HG02981 (cell line): ENCODE measurements around the gene GMPPB.
"Not testable (repeated sequence)": the region's sequence is repeated elsewhere in the genome, so short reads cannot be mapped to it uniquely, and the experiment has no call there.

ENCODE experiments used
- ATAC-seq: cut with Tn5 transposase; IDR thresholded peaks from one replicate; pipeline ENCODE4 v1.9.1; 2021; ENCODE audit warnings: mild to moderate bottlenecking, moderate library complexity; ENCODE audit not compliant: unreplicated experiment

GMPPB gene

DNA sequence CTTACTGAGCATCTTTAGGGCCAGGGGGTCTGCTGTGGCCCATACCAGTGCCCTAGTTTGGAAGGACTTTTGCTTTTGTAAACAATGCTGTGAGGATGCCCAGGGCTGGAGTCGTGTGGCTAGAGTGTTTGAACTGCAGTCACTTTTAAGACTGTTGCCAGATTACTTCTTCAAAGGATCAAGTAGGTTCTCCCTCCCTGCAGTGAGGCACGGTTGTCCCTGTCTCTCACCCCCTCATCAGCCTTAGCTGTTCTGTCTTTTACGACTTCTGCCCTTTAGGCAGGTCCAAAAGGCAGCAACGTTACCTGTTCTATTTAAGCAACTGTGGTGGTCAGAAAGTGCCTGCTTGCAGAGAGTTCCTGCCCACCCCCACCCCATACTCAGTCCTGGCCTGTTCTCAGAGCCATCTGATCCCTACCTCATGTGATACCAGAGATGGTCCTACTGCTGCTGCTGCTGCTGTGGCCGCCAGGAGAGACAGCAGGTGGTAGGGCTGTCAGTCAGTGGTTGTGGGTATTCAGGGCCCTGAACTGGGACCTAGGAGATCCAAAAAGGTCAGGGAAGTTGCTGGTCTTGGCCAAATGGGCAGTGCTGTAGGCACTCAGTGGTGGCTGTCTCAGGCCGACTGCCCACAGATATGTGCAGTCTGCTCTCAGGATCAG lies 29.2 kb downstream of the GMPPB start:
- ATAC-seq: not testable (repeated sequence)

DNA sequence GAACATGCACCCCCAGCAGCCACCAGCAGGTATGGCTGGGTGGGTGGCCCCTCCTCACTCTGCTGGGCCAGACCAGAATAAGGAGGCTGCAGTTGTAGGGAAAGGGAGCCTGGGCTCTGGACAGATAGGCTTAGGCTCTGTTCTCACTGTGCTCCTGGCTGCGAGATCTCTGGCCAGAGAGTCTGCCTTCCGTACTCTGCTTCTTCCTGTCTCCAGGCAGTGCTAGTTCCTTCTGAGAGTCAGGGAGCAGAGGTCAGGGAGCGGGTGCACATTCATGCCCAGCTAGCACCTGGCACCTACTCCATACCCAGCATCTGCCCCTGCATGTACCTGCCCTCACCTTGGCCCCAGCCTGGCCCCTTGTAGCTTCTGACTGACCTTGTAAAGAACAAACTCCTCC lies 32.3 kb downstream of the GMPPB start:
- ATAC-seq: not testable (repeated sequence)

DNA sequence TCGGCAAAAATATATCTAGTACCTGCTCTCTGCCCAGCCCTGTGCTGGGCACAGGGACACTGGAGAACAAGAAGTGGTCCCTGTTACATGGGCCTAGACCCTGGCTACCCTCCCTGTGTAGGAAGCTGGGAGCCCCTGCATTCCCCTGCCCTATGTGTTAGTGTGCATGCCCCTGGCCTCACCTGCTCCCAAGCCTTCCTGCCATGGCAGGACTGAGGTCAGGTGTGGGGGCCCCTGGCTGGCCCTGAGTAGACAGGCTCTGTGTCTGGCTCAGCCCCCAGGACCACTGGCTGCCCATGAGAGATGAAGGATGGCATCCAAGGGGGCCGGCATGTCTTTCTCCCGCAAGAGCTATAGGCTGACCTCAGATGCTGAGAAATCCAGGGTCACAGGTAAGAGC lies 32.9 kb downstream of the GMPPB start:
- ATAC-seq: not testable (repeated sequence)

DNA sequence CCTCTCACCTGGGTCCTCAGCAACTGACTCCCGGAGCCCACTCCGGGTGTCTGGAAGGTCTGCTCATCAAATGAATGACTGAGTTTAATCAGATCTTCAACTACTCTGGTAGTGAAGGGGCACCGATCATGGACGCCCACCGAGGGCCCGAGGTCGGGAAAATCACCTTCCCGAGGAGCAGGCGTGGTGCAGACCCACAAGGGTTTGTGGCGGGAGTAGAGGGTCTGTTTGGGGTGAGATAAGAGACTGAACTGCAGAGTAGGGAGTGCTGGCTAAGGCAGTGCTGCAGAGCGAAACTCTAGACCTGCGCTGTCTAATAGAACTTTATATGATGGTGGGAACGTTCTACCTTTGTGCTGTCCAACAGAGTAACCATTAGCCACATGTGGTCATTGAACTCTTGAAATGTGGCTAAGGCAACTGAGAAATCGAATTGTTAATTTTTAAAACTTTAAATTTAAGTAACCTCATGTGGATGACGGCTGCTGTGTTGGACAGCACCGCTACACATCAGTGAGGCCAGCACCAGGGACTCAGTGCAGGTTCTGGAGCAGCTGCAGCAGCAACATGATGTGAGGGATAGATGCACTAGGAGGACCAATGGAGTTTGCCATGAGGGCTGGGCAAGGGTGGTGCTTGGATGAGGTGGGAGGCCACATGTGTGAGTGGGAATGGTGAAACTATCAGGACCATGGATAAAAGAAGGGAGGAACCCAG lies 33.7 kb downstream of the GMPPB start:
- ATAC-seq: not testable (repeated sequence)

DNA sequence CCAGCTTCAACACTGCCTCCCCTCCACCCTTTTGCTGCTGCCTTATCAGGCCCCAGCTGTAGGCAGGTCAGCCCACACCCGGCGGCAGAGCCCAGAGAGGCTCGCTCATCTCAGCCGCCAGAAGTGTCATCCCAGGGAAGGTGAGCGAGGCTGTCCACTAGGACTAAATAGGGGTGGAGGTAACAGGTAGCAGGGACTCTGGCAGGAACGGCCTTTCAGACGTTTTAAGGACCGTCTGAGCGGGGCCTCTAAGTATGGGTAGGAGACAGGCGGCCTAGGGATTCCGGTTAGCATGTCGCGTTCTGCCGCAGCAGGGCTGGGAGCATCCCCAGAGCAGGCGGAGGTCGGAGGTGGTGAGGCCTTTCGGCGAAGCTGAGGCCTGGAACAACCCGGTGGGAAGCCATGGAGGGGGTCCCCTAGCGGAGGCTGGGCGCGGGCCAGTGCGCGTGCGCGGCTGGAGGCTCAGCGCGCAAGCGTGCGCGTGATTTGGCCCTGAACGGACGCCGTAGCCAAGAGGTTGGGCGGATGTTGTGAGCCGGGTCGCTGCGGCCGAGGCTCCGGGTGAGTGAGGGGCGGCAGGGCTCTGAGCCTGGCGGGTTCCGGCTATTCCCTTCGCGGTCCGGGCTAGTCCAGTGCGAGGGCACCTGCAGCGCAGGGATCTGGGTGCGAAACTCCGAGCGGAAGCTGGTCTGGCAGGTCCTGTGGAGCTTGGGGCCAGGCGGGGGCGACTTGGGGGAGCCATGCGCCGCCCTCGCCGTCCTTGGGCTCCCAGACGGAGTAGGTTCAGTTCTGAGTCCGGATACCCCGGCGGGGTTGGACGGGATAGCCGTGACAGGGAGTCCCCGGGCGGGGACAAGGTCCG lies 34.5 kb downstream of the GMPPB start, which contains the start of the genes MST1 and RNF123:
MST1 (minus strand) TSS at position 429 of the 862 bp plus-strand sequence. CDS start 783 bp downstream, outside the sequence.
RNF123 (plus strand) TSS at position 512 of the 862 bp plus-strand sequence. CDS start 1,609 bp downstream, outside the sequence.
- ATAC-seq: peak; percentile 51

DNA sequence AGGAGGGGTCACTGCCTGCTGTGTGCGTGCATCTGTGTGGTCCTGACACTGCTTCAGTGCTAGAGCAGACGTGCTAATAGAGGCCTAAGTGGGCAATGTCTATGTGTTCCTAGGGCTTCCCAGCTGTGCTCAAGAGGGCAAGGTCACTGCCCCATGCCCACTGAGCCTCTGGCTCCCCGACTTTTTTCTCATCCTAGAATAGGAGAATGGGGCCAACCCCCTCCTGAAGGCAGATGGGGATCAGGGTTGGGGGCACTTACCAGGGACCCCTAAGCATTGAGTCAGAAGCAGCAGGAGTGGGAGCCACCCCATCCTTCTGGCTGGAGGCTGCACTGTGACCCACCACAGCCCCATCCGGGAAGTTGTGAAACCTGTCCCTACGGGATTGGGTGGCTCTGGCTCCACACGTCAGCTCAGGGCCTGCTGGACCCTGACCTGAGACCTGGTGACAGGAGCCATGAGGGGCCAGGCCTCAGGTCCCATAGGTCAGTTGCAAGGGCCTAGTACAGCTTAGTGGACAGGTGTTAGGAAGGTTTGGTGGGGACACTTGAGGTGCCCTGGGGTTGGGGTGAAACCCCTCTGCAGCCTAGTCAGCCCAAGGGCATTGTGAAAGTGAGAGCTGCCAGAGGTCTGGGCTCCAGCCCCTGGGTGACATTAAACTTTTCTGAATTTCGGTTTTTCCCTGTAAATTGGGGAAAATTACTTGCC lies 35.3 kb downstream of the GMPPB start:
- ATAC-seq: not testable (repeated sequence)

DNA sequence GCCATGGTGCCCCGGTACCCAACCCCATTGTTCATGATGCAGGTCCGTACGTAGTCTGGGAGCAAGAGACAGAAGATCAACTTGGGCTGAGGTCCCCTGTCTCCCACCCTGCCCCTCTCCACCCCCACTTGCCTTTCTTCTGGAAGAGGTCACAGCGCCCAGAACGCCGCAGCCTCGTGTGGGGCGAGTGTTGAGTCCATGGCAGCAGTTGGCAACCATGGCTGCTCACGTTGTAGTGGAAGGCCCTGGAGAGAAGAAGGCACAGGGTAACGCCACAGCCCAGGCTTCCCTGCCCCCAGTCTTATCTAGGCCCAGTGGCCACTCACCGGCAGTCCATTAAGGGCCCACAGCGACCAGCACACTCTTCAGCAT lies 36.3 kb downstream of the GMPPB start:
- ATAC-seq: not testable (repeated sequence)

DNA sequence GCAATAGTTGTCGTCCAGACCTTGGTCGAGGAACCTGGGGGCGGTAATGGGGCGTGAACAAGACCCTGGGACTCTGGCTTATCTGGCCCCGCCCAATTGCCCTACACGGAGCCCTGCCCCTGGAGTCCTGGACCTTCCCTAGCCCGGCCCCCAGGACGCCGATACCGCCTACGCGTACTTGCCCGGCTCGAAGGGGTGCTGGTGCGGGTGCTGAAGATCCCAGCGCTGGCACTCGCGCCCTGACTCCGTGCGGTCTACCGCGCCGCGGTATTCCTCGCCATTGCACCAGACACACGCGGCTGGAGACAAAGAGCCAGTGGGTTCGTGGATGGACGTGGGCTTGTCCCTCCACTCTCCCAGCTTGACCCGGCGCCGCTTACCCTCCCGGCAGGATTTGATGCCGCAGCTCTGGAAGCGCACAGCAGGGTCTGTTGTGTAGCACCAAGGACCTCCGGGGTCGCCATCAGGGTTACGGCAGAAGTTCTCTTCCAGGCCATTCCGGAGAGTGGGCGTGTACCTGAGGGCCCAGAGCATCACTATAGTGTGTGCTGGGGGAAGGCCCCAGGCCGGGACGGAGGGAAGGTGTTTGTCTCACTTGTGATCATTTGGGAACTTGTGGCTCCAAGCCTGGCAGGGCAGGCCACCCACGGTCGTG lies 36.9 kb downstream of the GMPPB start:
- not testable (repeated sequence) for ATAC-seq

DNA sequence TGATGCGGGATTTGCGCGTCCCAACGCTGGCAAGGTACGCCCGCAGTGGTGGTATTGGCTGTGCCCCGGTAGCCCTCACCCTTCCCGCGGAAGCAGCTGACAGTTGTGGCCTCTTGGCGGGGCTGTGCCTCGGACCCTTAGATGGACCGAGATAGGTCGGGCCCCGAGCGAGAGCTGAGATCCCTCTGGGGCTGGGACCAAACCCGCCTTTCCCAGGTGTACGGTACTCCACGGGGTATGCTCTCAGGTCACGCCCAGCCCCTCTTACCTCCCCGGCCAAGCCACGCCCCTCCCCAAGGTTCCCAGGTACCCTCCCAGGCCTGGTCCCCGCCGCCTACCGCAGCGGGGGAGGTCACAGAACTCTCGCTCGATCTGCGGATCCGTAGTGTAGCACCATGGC lies 37.4 kb downstream of the GMPPB start:
- ATAC-seq: not testable (repeated sequence)

DNA sequence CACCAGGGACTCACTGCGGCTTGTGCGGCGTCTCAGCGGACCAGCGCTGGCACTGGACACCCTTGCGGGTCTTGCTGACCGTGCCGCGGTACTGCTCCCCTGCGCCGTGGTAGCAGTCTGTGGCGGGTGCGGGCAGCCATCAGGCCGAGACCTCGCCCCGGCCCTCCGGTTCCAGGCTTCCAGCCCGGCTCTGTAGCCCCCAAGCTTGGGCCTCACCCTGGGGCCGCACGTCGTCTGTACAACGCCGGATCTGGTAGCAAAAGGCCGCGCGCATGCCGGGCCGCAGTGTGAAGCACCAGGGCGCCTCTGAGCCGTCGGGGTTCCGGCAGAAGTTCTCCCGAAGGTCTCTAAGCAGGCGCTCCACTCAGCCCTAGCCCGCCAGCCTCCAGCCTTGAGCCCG lies 37.9 kb downstream of the GMPPB start:
- not testable (repeated sequence) for ATAC-seq

DNA sequence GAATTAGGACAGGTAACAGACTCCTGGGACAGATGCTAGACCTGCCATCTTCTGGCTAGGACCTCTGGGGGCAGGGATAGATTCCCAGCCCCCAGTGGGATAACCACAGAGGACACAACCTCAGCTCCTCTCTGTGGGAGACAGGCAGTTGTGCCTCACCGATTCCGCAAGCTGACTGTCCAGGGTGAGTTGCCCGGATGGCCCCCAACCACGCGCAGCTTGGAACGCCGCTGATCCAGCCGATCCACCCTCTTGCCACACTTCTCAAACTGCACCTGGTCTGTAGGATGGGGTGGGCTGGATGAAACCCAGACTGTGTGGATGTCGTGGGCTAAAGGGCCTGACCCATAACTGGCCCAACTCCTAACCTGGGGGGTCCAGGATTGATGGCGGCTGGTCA lies 38.6 kb downstream of the GMPPB start:
- ATAC-seq: not testable (repeated sequence)

DNA sequence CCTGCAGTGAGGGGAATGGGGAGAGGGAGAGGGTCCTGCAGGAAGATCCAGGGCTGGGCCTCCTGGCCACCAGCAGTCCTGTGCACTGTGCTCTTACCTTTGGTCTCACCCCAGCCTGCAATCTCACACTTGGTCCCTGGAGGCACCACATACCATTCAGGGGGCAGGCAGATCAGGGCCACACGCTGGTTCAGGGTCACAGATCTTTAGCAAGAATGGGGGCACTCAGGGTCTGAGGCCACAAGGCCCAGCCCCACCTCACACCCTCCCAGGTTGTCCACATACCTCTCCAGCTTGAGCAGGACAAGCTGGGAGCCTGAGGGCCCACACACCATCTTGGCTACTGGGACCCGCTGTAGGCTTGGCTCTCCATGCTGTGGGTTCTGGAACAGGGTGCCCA lies 39.3 kb downstream of the GMPPB start:
- ATAC-seq: not testable (repeated sequence)

DNA sequence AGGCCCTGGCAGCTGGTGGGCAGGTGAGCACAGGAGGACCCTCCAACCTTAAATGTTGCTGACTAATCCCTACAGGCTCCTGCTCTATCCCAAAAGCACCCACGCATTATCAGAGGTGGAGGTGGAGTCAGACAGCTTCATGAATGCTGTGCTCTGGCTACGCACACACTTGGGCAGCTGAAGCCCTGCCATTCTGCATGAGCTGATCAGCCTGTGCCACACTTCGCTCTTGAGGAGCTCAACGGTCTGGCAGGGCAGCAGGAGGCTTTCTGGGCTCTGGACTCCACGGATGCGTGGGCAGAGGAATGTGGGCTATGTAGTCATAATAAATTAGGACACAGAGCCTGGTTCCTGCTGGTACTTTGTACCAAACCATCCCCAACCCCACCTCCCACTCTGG lies 40.6 kb downstream of the GMPPB start:
- ATAC-seq: no peak

DNA sequence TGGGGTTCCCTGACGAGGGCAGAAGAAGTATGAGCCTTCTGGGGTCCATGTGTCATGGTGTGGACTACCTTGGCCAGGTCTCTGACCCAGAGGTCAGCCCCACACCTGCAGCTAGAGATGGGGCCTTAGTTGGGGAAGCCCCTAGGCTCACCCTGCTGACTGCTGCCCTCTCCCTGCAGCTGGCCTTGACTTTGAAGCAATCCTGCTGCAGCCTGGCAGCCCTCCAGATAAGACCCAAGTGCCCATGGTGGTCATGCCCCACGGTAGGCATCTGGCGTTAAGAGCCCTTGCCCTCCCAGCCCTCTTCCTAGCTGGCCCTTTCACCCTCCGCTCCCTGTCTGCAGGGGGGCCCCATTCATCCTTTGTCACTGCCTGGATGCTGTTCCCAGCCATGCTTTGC lies 42.2 kb downstream of the GMPPB start:
- no peak for ATAC-seq

DNA sequence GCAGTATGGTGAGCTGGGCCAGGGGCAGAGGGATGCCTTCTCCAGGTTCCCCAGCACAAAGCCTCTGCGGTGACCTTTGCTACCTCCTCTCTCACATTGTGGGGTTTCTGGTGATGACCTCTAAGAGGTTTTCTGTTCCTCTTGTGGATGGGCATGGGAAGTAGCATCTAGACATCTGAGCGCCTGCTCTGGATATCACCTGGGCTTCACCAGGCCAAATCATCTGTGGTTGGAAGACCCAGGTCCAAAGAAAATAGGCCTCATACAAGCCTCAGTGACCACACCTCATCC lies 42.6 kb downstream of the GMPPB start:
- no peak for ATAC-seq

DNA sequence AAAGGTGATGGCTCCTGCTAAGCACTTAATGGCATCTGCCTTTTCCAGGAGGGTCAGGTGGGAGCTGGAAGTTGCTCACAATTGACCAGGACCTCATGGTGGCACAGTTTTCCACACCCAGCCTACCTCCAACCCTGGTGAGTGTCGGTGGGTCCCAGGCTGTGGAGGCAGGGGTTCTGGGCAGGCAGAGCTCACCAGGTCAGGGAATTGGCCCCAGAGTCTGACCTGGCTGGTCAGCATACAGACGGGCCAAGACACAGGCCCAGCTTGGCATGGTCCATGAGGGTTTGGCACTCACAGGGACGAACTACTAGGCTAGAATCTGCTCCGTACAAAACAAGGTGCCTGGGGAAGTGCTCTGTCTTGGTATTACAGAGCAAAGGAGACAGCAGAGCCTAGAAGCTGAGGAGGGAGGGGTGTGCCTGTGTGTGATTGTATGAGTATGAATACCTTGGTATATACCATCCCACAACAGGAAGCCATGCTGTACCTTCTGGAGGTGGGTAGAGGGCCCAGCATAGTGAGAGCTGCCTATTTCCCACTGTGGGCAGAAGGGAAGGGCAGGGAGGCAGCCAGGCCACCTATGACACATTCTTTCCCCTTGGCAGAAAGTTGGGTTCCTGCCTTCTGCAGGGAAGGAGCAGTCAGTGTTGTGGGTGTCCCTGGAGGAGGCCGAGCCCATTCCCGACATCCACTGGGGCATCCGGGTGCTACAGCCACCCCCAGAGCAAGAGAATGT lies 43.1 kb downstream of the GMPPB start:
- no peak for ATAC-seq

DNA sequence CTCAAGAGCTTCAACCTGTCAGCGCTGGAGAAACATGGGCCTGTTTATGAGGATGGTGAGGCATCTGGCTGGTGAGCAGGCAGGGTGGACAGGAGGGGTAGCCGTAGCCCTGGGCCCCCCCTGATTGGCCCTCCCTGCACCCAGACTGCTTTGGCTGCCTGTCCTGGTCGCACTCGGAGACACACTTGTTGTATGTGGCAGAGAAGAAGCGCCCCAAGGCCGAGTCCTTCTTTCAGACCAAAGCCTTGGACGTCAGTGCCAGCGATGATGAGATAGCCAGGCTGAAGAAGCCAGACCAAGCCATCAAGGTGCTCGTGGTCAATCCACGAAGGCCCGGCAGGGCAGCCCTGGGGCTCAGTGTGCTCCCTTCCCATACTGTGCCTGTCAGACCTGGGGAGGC lies 47.8 kb downstream of the GMPPB start:
- ATAC-seq: no peak

DNA sequence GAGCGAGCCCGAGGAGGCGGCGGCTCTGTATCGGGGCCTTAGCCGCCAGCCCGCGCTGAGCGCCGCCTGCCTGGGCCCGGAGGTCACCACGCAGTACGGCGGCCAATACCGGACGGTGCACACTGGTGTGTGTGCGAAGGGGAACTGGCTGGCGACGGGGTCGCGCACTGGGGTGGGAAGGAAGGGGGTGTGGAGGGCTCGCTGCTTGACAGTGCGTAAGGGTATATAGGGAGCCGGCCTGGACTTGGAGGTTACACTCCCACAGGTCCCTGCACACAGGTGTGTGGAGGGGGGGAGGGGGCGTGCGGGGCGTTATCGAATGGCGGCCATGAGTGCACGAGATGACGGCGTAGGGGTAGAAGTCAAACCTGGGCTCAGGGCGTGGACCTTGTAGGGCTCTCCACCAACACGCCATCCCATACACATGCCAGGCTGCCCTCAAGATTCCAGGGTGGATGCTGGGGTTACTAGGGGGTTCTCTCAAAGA lies 49.2 kb downstream of the GMPPB start:
- peak; percentile 10 for ATAC-seq

DNA sequence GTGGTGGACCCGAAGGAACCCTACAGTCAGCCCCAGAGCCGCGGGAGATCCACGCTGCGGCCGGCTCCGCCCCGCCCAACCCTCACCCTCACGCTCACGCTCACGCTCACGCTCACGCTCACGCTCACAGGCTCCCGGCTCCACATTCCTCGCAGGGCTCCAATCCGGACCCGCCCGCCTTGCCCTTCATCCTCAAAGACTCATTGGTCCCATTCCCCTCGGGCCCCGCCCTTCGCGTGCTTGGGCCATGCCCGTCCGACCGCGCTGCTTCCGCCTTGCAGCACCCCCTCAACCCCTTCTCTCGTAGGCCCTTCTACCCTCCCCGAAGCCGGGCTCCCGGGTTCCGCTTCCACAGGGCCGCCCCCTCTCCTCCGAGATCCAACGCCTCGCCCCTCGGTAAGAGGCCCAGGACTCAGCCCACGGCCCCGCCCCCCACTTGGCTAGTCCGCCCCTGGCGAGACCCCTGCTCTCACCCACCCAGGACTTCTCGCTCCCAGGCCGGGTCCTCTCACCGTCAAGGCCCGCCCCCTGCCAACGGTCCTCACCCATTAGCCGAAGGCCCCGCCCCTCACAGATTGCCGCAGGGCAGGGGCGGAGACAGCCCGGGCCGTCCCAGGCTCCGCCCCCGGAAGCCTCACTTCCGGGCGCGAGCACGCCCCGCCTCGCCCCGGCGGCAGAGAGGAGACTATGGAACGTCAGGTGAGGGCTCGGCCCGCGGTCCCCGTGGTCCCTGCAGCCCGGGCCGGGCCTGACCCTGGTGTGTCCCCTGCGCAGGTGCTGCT lies 49.8 kb downstream of the GMPPB start, which contains the start of gene APEH:
APEH (plus strand) TSS at position 637 of the 782 bp plus-strand sequence; CDS start at position 688, 51 bp downstream.
- ATAC-seq: peak; percentile 77
